PC-9 (cell line): ENCODE data around the gene MACROD2.

Source experiments
- EZH2 ChIP-seq: fragments of 200-600 bp; sonication (generic); IDR thresholded peaks from 2 replicates; pipeline ENCODE4 v1.8.0; 2017; ENCODE audit warnings: antibody characterized with exemption, low read depth
- TF ChIP-seq, protein P1 (sequence below): fragments of 200-600 bp; sonication (generic); conservative IDR thresholded peaks from 2 replicates; pipeline ENCODE4 v1.6.1; 2017; ENCODE audit warnings: mixed run types, antibody characterized with exemption, mild to moderate bottlenecking, moderate library complexity

GRCh38 chr20:15395457-15395856 is 1400.1 kb downstream of the MACROD2 start:
- TF ChIP-seq, protein P1, sequence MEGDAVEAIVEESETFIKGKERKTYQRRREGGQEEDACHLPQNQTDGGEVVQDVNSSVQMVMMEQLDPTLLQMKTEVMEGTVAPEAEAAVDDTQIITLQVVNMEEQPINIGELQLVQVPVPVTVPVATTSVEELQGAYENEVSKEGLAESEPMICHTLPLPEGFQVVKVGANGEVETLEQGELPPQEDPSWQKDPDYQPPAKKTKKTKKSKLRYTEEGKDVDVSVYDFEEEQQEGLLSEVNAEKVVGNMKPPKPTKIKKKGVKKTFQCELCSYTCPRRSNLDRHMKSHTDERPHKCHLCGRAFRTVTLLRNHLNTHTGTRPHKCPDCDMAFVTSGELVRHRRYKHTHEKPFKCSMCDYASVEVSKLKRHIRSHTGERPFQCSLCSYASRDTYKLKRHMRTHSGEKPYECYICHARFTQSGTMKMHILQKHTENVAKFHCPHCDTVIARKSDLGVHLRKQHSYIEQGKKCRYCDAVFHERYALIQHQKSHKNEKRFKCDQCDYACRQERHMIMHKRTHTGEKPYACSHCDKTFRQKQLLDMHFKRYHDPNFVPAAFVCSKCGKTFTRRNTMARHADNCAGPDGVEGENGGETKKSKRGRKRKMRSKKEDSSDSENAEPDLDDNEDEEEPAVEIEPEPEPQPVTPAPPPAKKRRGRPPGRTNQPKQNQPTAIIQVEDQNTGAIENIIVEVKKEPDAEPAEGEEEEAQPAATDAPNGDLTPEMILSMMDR = no peak
- no peak for TF ChIP-seq EZH2
